ENCODE data around the gene OR2J3.
"Not testable (repeated sequence)": the region's sequence is repeated elsewhere in the genome, so short reads cannot be mapped to it uniquely, and the experiment has no call there.

Gene OR2J3

GRCh38 chr6:29159922-29160321, 52.1 kb downstream of the OR2J3 start:
- not testable (repeated sequence) for DNase-seq (ENCODE audit: low read depth in 3 of 3, low spot score in 1 of 3)

Data from stimulated activated CD4-positive, alpha-beta T cell treated with anti-CD3 and anti-CD28 coated beads, TNF-alpha, amount 100 ng/mL, for 1 hour (primary cell).